GM19455 (cell line): ENCODE results near the gene HS3ST3B1.

Experiments
- ATAC-seq: cut with Tn5 transposase; IDR thresholded peaks from one replicate; pipeline ENCODE4 v1.9.1; 2021; ENCODE audit not compliant: unreplicated experiment

Gene HS3ST3B1

DNA sequence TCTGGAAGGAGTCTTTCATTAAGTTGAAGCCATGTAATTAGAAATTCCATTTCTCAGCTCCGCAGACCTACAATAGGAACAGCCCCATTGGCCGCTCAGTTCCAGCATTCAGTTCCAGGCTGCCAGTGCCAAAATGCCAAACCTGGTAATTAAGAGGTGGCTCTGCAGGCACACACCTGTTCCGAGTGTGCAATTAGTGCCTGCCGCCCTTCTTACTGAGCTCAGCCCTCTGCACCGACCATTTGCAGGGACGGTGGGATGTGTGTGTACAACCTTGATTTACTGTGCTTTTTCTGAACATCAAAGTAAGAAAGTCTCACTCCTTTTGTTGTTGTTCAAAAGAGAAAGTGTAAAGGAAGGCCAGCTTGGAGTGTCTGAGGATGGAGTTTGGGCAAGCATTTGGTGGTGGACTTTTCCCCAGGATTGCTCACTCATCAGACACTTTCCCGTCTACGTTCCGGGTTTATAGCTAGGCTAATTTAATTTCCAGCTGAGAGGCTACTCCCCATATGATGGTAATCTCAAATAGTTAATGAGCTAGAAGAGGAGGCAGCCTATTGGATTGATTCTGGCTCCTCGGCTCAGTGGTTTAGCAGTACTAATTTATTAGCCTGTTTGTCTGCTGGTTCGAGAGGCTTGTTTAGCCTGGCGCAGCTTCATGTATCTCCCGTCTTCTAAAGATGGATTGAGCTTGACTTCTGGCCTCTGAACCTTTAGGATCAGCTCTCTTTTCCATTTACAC, 20.0 kb downstream of the HS3ST3B1 start:
- ATAC-seq = no peak

- no peak for ATAC-seq
Measured at GRCh38 chr17:14321476-14321949, 20.6 kb downstream of the HS3ST3B1 start.

GRCh38 chr17:14321980-14322776, 21.3 kb downstream of the HS3ST3B1 start:
- ATAC-seq = no peak

DNA sequence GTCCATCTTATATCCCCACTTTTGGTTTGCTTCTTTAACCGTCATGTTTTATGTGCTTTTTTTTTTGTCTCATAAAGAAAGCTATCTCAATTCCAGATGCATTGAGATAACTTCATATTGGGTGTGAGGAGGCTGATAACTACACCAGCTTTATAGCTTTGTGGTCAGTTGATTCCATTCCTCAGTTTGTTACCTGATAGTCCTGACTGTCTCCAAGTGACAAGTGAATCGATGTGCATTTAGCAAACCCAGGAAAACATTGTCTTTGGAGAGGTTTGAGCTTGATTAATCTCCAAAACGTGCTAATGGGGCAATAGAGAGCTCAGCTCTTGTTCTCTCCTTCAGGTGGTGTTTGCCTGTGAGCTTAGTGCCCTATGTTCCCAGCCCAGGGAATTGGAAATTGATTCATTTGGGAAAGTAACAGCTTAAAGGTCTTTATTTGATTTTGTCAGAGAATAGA, 22.7 kb downstream of the HS3ST3B1 start:
- no peak for ATAC-seq

GRCh38 chr17:14325618-14326167, 24.8 kb downstream of the HS3ST3B1 start:
- no peak for ATAC-seq

- no peak for ATAC-seq
Measured at GRCh38 chr17:14329900-14330491, 29.1 kb downstream of the HS3ST3B1 start.

- no peak for ATAC-seq
Measured at GRCh38 chr17:14330492-14330962, 29.6 kb downstream of the HS3ST3B1 start.

DNA sequence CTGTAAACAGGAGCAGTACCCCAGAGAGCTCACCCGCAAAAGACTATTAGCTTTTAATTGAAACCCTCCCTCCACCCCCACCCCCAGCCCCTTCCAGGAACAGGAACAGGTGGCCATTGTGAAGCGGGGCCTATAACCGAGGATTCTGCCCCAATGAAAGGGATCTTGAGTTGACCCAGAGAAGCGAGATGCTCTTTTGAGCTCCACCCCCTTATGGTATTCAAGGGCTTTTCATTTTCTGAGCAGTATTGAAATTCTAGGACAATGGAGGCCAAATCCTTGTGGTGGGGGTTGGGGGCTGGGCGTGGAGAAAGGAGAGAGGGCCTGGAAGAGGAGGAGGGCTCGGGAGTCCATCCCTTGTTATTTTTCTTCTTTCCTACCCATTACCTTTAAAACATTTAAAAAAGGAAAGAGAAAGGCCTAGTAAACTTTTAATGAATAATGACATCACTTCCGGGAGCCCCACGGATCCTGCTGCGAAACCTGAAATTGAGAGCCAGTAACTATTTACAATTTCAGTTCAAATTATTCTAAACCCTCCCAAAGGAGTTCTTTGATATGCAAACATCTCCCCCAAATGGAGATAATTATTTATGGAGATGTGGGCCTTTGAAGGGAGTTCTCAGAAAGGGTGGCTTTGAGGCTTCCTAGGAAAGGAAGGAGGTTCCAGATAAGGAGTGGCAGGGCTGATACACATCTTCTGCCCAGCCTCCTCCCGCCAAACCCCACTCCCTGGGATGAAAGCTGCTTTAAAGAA, 30.5 kb downstream of the HS3ST3B1 start:
- no peak for ATAC-seq

DNA sequence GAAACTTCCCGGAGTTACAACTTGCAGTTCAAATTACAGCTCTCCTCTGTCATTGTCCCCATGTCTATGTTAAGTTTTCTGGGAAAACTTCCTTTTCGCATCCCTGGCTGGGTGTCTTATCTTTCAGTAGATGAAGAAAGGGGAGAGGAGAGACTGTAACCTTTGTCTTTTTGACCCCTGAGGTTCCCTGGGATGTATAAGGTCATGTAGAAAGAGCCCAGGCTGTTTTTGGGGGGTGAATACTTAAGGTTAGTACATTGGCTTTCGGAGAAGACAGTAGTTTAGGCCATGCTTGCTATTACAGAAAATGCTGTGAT, 31.1 kb downstream of the HS3ST3B1 start:
- ATAC-seq = no peak

DNA sequence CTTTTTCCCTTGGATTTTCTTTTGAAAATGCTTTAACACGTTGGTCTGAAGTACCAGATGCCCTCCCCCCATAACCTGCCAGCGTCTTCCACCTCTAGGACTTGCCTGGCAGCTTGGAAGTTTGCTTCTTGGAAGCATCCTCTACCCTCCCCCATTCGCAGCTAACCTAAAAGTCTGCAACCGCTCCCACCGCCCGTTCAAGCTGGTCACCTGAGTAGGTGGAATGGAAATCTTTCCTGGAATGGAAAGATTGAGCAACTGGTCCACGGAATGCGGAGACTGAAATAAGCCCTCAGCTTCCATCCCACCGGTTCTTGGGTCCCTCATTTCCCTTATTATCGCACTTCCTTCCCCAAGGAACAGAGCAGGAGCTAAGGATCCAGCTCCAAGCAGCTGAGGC, 31.4 kb downstream of the HS3ST3B1 start:
- no peak for ATAC-seq

DNA sequence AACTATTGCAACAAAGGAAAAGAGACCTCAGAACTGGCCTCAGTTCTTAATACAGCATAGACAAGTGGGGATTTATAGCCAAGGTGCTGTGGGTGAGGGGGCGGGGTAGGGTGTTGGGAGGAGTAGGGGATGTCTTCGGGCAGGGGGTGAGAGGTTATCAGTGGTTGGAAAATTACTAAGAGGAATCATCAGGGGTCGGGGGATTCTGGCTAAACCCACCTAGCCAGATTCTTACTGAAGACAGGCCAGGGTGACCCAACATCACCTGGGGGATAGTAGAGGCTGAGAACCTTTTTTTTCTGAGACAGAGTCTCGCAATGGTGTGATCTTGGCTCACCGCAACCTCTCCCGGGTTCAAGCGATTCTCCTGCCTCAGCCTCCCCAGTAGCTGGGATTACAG, 32.6 kb downstream of the HS3ST3B1 start:
- ATAC-seq = no peak

GRCh38 chr17:14334276-14334840, 33.5 kb downstream of the HS3ST3B1 start:
- no peak for ATAC-seq

DNA sequence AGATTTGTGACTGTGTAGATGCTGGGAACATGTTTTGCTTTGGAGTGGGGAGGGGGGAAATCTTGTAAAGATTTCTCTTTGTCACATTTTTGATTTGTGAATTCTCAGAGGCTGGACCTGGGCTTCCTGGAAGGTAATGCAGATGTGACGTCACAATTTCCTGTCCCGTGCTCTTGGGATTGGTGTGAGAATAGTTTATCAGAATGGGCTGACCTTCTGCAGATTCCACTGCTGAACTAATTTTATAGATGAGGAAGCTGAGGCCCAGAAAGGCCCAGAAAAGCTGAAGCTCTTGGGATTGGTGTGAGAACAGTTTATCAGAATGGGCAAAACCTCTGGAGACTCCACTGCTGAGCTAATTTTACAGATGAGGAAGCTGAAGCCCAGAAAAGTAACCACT, 34.0 kb downstream of the HS3ST3B1 start:
- no peak for ATAC-seq

DNA sequence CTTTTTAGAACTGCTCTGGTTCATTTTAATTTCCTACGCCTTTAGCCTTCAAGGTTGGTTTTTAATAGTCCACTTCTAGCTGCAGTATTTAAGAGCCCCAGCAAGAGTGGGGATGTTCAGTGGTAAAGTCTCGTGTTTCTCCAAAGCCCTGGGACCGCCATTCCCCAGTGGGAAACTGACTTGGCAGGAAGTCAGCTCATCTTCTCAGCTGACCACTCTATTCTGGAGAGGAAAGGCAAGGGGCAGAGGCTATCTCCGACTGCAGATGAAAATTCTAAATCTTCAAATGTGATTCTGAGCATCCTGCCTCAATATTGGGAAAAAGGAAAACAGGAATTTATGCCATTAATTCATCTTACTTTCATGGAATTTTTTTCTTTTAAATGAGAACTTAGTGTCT, 35.5 kb downstream of the HS3ST3B1 start:
- ATAC-seq = no peak

- no peak for ATAC-seq
Measured at GRCh38 chr17:14337596-14338079, 36.8 kb downstream of the HS3ST3B1 start.

DNA sequence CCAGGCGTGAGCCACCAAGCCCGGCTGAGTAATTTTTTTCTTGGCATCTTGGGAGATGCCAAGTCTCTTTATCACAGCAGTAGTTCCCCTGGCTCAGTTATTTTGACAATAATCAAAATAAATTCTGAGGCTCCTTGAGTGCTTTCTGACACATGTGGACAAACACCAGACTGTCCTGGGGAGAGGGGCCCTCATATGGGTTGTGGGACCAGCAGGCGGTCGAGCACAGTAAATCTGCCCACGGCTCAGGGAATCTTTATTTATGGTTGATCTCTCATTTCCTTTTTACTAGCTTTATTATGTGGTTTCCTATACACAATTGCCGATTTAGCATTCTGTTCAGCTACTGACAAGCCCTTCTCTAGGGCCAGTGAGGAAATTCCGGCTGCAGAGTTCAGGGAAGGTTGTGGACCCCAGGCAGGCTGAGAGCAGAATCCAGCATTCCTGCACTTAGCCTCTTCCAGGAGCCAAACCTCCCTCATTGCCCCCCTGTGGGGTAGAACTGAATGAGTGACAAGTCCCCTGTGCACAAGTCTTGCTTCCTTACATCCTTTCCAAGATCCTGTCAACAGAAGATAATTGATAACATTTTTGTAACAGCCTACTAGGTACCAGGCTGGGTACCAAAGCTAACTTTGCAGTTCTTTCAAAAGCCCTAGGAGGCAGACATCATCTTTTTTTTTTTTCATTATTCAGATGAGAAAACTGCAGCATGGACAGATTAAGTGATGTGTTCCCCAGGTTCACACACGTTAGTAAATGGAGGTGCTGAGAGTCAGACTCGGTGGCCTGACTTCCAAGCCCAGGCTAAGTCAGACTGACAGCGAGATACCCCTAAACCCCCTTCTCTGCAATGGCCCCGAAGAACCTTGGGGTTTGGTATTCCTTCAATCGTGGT, 40.2 kb downstream of the HS3ST3B1 start:
- no peak for ATAC-seq

DNA sequence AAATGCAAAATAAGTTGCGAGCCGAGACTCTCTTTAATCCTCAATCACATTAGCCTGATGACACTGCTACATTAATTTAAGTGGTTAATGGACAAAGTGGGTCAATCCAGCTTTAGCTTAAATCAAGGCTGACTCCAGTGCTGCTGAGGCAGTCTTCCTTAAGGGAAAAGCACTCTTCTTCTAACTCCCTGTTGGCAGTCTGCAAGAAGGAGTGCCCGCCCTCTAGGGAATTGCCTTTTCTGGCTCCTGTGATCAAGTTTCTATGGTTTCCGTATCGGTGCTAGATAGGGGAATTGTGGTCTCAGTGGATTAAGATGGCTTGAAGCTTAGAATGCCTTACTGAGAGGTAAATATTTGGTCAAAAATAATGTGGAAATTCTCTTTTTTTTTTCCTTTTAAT, 41.0 kb downstream of the HS3ST3B1 start:
- ATAC-seq = no peak

DNA sequence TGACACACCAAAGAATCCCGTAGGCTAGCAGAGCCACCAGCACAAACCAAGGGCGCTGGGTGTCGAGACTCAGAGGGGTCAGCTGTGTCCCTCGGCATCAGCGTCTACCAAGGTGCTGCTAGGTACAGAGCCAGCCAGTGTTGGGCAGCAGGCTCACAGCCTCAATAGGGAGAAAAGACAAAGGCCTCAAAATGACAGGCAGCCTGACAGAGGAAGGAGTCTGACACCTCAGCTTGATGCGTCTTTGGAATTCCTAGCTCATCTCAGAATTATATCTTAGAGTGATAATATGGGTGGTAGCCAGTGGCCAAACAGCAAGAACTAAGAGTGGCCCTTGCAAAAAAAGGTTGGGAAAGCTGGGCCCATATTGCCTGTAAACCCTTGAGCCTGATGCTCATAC, 45.9 kb downstream of the HS3ST3B1 start:
- no peak for ATAC-seq

DNA sequence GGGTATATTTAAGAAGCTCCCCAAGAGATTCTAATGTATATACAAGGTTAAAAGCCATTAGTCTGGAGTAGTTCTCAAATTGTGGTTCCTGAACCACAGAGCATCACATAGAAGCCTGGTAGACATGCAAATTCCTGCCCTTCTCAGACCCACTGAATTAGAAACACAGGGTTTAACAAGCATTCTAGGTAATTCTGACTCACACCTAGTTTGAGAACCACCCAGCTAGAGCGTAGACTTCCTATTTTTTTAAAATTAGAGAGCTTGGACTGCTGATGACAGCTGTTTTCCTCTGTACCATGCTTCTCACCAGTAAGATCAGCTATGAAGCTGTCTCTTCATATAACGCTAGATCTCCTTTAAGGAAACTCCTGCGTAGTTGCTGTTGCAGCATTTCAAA, 50.6 kb downstream of the HS3ST3B1 start:
- peak; percentile 61 for ATAC-seq
